Astrocyte (in vitro differentiated cells and primary cell): ENCODE measurements around the gene PIGQ. TPM values are rescaled to one million over a fixed set of nuclear protein-coding genes. Genes with fewer than 3 reads are reported as not detected.

Experiments
- DNase-seq: peaks from one replicate; pipeline ENCODE4 v3.0.0-alpha.2; 2010; ENCODE audit warnings: low read depth
- FAIRE-seq: peaks from 2 replicates; lab custom pipeline; 2011; peaks lifted over from hg19 to GRCh38; lab: Jason Lieb, UNC
- H2AFZ ChIP-seq: 2 replicates; pipeline ENCODE4 v1.6.0; 2012; ENCODE audit warnings: low read depth, low read length, inconsistent platforms
- H3K27ac ChIP-seq: 2 replicates; pipeline ENCODE4 v1.5.1; 2011; ENCODE audit warnings: low read depth, low read length, inconsistent platforms
- H3K27me3 ChIP-seq: 2 replicates; pipeline ENCODE4 v1.6.0; 2011; ENCODE audit warnings: low read length, inconsistent platforms; ENCODE audit not compliant: insufficient read depth
- H3K36me3 ChIP-seq: 2 replicates; pipeline ENCODE4 v1.5.1; 2011; ENCODE audit warnings: low read length, inconsistent platforms; ENCODE audit not compliant: insufficient read depth
- H3K4me1 ChIP-seq: 2 replicates; pipeline ENCODE4 v1.5.1; 2011; ENCODE audit warnings: low read length, inconsistent platforms; ENCODE audit not compliant: insufficient read depth
- H3K4me2 ChIP-seq: 2 replicates; pipeline ENCODE4 v1.6.0; 2012; ENCODE audit warnings: low read length, inconsistent platforms
- H3K4me3 ChIP-seq: 2 replicates; pipeline ENCODE4 v1.5.1; 2011; ENCODE audit warnings: low read depth, mild to moderate bottlenecking, low read length, inconsistent platforms; ENCODE audit not compliant: insufficient read depth
- H3K79me2 ChIP-seq: 2 replicates; pipeline ENCODE4 v1.6.0; 2012; ENCODE audit warnings: mild to moderate bottlenecking, low read length, inconsistent platforms; ENCODE audit not compliant: insufficient read depth
- H3K9ac ChIP-seq: 2 replicates; pipeline ENCODE4 v1.6.0; 2012; ENCODE audit warnings: mild to moderate bottlenecking, low read length, inconsistent platforms
- H3K9me3 ChIP-seq: 2 replicates; pipeline ENCODE4 v1.5.1; 2012; ENCODE audit warnings: low read depth, mild to moderate bottlenecking, low read length, inconsistent platforms; ENCODE audit not compliant: insufficient read depth
- H4K20me1 ChIP-seq: 2 replicates; pipeline ENCODE4 v1.6.0; 2012; ENCODE audit warnings: low read length, inconsistent platforms; ENCODE audit not compliant: insufficient read depth
- H3K27ac Mint-ChIP-seq: one replicate; pipeline ENCODE4 v1.8.0; 2021; ENCODE audit warnings: mild to moderate bottlenecking, mixed read lengths; ENCODE audit not compliant: unreplicated experiment
- H3K27me3 Mint-ChIP-seq: one replicate; pipeline ENCODE4 v1.8.0; 2021; ENCODE audit warnings: low read depth, mixed read lengths; ENCODE audit not compliant: unreplicated experiment
- H3K36me3 Mint-ChIP-seq: one replicate; pipeline ENCODE4 v1.8.0; 2021; ENCODE audit warnings: low read depth, mixed read lengths; ENCODE audit not compliant: unreplicated experiment
- H3K4me1 Mint-ChIP-seq: one replicate; pipeline ENCODE4 v1.8.0; 2021; ENCODE audit warnings: low read depth, mixed read lengths; ENCODE audit not compliant: unreplicated experiment
- H3K4me3 Mint-ChIP-seq: one replicate; pipeline ENCODE4 v1.8.0; 2021; ENCODE audit warnings: mild to moderate bottlenecking, moderate library complexity, mixed read lengths; ENCODE audit not compliant: unreplicated experiment
- H3K9me3 Mint-ChIP-seq: one replicate; pipeline ENCODE4 v1.8.0; 2021; ENCODE audit warnings: mild to moderate bottlenecking, mixed read lengths; ENCODE audit not compliant: unreplicated experiment
- CTCF ChIP-seq: IDR thresholded peaks from 2 replicates; pipeline ENCODE4 v1.5.1; 2011; ENCODE audit warnings: low read depth, mild to moderate bottlenecking, inconsistent platforms, low read length, moderate library complexity; ENCODE audit not compliant: insufficient read depth
- EZH2 ChIP-seq: IDR thresholded peaks from 2 replicates; pipeline ENCODE4 v1.6.1; 2012; ENCODE audit warnings: mild to moderate bottlenecking, low read length, inconsistent platforms; ENCODE audit not compliant: insufficient read depth
- total RNA-seq: library from RNA; stranded (reverse); gene quantifications from 2 replicates; pipeline ENCODE4 v1.2.1, GENCODE V29; 2021

The PIGQ gene
- total RNA-seq, 1 donor from 2014 or later: 22.4 TPM

GRCh38 chr16:625977-626765 lies 56.4 kb downstream of the PIGQ start:
- H3K27ac Mint-ChIP-seq: peak overlapping the region; percentile 18
- no peak overlapping the region for H2AFZ ChIP-seq
- no peaks in the 10 kb centered on the region for H3K9me3 Mint-ChIP-seq
- H3K4me3 ChIP-seq: no peak overlapping the region
- peak overlapping the region; percentile 73 for H3K27ac ChIP-seq
- no peaks in the 10 kb centered on the region for H3K27me3 Mint-ChIP-seq
- H3K9me3 ChIP-seq: no peaks in the 10 kb centered on the region
- peaks cover 35% of the 10 kb centered on the region for H3K4me1 ChIP-seq
- H3K36me3 Mint-ChIP-seq: peaks cover 7% of the 10 kb centered on the region
- H3K36me3 ChIP-seq: no peaks in the 10 kb centered on the region
- H3K9ac ChIP-seq: peak overlapping the region; percentile 55
- H3K4me2 ChIP-seq: peak overlapping the region; percentile 47
- DNase-seq: no peak
- H3K4me3 Mint-ChIP-seq: no peak overlapping the region
- H3K27me3 ChIP-seq: no peaks in the 10 kb centered on the region
- peaks cover 4% of the 10 kb centered on the region for H3K4me1 Mint-ChIP-seq
- peaks cover 18% of the 10 kb centered on the region for H4K20me1 ChIP-seq
- FAIRE-seq: no peak
- no peak for TF ChIP-seq EZH2
- no peak for TF ChIP-seq CTCF
- peaks cover 2% of the 10 kb centered on the region for H3K79me2 ChIP-seq

GRCh38 chr16:626787-627453 lies 57.2 kb downstream of the PIGQ start:
- no peaks in the 10 kb centered on the region for H3K9me3 Mint-ChIP-seq
- Histone ChIP-seq H2AFZ (no peak overlapping the region), H3K79me2 (peaks cover 2% of the 10 kb centered on the region), H3K4me3 (no peak overlapping the region), H3K4me2 (peak overlapping the region; percentile 52), H3K9me3 (no peaks in the 10 kb centered on the region), H3K27ac (peak overlapping the region; percentile 73), H3K9ac (peak overlapping the region; percentile 55), H3K27me3 (no peaks in the 10 kb centered on the region), H3K4me1 (peaks cover 28% of the 10 kb centered on the region), H4K20me1 (peaks cover 10% of the 10 kb centered on the region), H3K36me3 (no peaks in the 10 kb centered on the region)
- DNase-seq: peak; percentile 94
- H3K36me3 Mint-ChIP-seq: peaks cover 7% of the 10 kb centered on the region
- TF ChIP-seq EZH2 (no peak), CTCF (no peak)
- peaks cover 4% of the 10 kb centered on the region for H3K4me1 Mint-ChIP-seq
- no peaks in the 10 kb centered on the region for H3K27me3 Mint-ChIP-seq
- peak overlapping the region; percentile 50 for H3K4me3 Mint-ChIP-seq
- peak overlapping the region; percentile 18 for H3K27ac Mint-ChIP-seq
- peak; percentile 81 for FAIRE-seq
